ENCODE data around the gene KCTD20.
"Not testable (repeated sequence)": the region's sequence is repeated elsewhere in the genome, so short reads cannot be mapped to it uniquely, and the experiment has no call there.

KCTD20 gene

DNA sequence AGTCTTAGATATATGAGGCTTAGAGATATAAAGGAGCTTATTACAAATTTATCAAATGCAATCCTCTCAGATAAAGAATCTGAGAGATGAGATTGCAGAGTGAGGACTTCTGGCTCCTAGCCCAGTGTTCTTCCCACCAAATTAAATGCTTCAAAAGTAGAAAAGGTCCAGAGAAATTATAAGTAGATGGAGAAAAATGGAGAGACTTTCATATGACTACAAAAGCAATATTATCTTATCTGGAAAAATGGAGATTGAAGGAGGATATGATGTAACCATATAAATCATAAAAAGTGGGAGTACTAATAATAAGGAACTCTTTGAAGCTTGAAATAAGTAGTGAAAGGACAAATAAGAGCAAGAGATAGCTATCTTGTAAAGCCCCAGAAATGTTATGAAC lies 2.8 kb downstream of the KCTD20 start:
- no peak for DNase-seq

DNA sequence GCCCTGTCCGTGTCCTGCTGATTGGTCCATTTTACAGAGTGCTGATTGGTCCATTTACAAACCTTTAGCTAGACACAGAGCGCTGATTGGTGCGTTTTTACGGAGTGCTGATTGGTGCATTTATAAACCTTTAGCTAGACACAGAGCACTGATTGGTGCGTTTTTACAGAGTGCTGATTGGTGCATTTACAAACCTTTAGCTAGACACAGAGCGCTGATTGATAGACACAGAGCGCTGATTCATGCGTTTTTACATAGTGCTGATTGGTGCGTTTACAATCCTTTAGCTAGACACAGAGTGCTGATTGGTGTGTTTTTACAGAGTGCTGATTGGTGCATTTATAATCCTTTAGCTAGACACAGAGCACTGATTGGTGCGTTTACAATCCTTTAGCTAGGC lies 6.4 kb downstream of the KCTD20 start:
- not testable (repeated sequence) for DNase-seq

DNA sequence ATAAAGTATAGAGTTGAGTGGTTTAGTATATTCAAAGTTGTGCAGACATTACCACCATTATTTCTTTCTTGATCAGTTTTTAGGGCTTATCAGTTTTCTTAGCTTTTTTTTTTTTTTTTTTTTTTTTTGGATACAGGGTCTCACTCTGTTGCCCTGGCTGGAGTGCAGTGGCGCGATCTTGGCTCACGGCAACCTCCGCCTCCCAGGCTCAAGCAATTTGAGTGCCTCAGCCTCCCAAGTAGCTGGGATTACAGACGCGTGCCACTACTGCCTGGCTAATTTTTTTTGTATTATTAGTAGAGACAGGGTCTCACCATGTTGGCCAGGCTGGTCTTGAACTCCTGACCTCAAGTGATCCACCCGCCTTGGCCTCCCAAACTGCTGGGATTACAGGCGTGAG lies 10.1 kb downstream of the KCTD20 start:
- not testable (repeated sequence) for DNase-seq

DNA sequence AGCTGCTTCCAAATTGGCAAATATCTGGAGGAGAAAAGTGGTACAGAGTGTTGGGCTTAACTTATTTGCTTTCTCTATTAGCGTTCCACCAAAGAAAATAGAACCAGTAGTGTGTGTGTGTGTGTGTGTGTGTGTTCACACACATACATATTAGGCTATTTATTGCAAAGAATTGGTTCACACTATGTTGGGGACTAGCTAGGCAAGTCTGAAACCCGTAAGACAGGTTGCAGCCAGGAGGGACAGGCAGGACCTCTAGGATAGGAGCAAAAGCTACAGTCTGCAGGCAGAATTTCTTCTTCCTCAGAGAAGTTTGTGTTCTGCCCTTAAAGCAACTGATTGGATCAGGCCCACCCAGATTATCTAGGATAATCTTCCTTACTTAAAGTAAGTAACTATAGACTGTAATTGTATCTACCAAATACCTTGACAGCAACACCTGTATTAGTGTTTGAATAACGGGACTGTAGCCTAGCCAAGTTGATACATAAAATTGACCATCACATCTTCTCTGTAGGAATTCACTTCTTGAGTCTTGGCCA lies 12.8 kb downstream of the KCTD20 start:
- DNase-seq: no peak

DNA sequence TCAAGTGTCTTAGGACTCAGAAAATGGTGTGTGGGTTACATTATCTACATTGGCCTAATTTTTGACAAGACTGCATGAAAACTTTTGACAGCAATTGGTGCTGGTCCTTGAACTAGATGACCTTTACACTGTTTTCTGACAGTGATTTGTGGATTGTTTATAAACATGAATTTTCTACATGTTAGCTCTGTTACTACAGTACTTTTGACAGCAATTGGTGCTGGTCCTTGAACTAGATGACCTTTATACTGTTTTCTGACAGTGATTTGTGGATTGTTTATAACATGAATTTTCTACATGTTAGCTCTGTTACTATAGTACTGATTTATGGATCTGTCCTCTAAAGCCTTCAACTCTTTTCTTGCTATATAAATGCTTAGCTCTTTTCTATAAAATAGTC lies 16.7 kb downstream of the KCTD20 start:
- DNase-seq: no peak

DNA sequence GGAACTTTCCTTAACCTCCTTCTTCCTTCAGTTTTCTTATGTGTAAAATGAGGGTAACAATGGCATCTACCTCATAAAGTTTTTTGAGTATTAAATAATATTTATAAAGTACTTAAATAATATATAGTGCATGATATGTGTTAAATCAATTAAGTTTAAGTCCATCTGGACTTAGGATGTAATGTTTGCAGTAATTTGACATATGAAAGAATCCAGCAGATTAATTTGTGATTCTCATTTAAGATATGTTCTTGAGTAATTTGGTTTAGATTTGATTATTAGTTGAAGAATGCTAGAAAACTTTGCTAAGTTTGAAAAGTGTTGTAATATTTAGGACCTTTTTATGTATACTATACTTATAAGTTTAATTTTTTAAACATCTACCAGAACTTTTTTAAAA lies 18.1 kb downstream of the KCTD20 start:
- DNase-seq: no peak

DNA sequence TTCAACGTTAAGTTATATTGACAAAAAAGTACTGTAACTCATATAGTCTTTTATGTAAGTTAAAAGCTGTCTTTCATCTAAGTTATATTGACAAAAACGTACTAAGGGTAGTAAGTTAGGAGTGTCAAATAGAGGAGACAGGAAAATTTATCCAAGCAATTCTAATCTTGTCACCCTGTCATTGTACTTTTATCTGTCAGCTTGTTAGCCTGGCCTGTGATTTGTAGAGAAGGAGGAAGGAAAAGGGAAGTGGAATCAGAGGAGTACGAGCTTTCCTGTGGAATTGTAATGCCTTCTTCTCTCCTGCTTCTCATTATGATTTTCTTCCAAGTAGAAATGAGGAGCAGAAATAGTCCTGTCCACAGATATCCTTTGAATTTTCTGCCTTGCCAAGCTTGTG lies 18.8 kb downstream of the KCTD20 start:
- DNase-seq: no peak

DNA sequence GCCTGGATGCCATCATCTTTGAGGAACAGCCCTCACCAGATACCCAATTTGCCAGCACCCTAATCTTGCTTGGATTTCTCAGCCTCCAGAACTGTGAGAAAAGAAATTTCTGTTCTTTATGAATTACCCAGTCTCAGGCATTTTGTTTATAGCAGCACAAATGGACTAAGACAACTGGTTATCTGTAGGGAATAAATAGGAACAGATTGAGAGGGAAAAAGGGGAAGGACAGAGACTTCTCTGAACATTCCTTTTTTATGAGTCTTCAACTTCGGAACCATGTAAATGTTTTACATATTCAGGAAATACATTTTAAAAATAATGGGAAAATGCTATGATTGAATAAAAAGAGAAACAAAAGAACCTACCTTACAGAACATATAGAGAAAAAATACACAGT lies 20.9 kb downstream of the KCTD20 start:
- DNase-seq: no peak

DNA sequence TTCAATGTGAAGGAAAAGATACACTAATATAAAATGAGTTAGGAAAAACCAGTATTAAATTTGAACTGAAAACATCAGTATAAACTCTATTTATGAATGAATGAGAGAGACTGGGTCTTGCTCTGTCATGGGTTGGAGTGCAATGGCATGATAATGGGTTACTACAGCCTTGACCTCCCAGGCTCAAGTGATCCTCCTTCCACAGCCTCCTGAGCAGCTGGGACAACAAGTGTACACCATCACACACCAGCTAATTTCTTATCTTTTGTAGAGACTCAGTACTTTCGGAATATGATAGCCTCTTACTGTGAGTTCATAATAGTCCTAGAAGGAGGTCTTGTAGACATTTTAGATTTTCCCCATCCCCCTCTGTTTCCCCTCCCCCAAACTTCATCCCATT lies 21.4 kb downstream of the KCTD20 start:
- DNase-seq: no peak

DNA sequence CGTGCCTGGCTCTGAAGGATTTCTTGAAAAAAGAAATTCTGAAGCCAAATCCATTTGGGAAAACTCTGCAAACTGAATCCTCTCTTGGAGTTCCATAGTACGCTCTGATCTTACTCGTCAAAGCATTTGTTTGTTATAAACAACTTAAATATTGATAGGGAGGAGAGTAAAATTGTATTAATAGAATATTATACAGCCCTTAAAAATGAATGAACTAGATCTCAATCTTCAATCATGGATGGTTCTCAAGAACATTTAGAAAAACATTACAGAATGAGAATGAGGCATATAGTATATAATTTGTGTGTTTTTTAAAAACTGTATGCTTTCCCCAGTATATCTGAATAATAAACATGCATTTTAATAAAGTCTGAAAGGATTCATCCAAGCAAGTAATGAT lies 24.8 kb downstream of the KCTD20 start:
- no peak for DNase-seq

DNA sequence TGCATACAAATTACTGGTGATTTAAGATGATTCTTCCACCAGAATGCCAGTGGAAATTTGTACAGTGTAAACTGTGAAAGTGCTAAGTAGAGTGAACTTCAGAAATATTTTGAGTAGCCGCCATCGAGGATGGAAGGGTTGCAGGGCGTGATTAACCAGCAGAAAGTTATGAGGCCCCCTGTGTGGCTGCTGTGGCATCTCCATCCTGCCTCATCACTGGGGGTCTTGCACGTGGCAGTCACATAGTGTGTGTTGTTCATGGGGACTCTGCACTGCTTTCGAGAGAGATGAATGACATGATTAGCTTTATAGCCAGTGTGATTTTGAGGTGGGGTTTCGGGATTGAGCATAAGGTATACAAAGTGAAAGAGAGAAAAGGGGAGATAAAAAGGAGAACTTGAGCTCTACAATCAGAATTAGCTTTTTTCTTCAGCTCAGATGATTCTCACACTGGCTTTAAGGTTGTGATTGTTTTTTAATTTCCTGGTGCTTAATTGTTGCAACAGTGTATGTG lies 26.4 kb downstream of the KCTD20 start:
- no peak for DNase-seq

DNA sequence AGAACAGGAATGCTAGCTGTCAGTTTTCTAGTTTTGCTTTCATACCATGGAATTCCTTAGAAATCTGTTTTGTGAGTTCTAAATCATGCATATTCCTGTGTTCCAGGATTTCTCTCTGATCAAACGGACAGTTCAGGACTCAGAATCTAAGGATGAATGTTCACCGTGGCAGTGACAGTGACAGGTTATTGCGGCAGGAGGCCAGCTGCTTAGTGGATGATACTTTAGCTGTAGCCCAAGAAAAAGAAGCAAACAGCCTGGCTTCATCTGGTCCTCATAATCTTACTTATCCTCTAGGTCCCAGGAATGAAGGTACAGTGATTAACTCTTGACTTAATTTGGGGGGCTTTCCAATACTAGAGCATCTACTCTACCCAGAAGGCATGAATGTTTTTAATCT lies 27.1 kb downstream of the KCTD20 start:
- no peak for DNase-seq

DNA sequence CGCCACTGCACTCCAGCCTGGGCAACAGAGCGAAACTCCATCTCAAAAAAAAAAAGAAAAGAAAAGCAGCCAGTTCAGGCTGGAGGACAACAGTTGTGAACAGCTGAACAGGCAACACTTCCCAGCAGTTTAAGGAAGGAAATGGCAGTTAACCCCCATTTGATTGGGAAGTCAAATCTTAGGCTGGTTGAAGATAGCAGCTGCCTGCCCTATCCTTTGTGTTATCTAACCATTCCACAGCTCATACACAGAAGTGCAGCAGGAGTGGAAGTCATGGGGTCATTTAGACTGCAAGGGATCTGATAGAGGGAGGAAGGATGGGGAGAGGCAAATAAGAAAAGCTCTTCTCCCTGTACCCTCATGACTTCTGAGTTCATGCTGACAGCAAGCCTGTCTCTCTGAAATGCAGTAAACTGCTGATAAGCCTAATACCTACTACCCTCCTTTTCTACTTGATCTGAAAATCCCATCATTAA lies 35.3 kb downstream of the KCTD20 start:
- DNase-seq: no peak

DNA sequence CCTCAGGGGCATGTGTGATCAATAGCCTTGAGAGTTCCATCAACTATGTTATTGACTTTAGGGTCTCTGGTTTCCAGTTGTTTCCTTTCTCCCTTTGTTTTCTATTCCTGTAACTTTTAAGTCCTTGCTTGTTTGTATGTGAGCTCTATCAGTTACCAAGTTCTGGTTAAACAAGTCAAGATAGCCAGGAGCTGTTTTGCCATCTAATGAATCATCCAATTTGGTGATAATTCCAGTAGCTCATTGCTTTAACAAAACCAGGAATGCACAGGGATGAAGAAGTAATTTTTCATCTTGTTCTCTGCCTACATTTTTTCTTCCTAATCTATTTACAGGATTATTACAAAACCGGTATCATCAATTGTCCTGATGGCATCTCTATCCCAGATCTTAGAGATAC lies 36.5 kb downstream of the KCTD20 start:
- DNase-seq: no peak

DNA sequence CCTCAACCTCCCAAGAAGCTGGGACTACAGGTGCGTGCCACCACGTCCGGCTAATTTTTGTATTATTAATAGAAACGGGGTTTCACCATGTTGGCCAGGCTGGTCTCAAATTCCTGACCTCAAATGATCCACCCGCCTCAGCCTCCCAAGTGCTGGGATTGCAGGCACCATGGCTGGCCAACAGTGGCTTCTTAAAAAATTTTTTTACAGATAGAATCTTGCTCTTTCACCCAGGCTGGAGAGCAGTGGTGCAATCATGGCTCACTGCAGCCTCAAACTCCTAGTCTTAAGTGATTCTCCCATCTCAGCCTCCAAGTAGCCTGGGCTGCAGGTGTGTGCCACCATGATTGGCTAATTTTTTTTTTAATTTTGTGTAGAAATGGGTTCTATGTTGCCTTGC lies 40.5 kb downstream of the KCTD20 start:
- not testable (repeated sequence) for DNase-seq

DNA sequence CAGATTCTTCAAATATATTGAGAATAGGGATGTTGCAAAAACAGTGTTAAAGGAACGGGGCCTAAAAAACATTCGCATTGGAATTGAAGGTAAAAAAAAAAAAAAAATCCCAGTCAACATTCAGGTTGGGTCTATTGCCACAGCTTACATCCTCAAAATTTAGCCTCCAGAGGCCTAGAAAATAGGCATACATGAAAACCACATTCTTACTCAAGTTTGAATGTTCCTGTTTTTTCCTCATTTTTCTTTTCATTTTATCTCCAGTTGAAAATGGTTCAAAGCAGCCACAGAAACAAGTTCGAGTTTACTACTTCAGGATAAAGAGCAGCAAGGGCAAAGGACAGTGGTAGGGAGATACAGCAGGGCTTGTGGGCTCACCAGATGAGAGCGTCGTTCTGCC lies 41.9 kb downstream of the KCTD20 start:
- DNase-seq: no peak

DNA sequence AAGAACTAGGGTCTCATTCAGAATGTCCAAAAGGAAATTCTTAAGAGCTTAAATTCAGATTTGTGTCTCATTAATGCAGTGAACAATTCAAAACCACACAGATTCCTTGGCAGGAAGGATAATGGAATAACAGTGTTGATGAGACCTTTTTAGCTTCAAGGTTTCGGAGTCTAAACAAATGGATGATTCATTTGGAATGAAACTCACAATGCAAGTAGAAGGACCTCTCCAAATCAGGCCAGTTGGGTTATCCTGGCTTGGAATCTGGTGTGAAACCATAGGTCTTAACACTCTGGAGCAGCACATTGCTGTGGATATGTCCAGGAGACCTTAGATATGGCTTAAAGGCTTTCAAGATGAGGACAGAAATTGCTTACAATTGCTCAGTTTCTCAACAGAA lies 44.9 kb downstream of the KCTD20 start:
- DNase-seq: no peak

DNA sequence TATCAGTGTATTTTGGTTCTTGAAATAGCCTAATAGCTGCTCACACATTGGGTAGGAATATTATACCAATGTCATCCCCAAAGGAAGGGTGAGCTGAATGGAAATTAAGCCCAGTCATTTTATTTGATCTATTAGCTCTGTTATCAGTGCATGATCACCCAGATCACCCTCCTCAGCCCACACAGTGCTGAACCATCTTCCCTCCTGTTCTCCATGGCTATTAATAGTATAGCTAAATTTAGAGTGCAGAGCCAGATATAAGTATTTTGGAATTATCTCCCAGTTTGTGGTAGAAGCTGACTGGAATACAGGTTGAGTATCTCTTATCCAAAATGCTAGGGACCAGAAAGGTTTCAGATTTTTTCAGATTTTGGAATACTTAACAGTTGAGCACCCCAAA lies 45.4 kb downstream of the KCTD20 start:
- no peak for DNase-seq

DNA sequence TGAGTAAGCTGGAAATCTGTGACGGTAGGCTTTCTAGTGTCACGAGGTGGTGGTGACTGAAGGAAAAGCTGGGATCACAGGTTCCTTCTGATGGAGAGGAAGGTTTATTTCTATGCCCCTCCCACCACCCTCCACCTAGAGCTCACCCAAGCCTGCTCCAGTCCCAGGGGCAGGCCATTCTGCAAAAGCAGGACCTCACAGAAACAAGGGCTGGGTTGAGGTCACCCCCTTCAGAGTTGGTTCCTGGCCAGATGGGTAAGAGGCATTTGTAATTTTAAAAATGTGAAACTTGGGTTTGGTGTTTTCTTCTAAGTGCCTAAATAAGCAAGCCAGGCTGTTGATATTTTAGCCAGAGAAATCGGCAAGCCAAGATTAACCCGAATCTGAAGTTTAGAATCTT lies 46.6 kb downstream of the KCTD20 start:
- DNase-seq: no peak

DNA sequence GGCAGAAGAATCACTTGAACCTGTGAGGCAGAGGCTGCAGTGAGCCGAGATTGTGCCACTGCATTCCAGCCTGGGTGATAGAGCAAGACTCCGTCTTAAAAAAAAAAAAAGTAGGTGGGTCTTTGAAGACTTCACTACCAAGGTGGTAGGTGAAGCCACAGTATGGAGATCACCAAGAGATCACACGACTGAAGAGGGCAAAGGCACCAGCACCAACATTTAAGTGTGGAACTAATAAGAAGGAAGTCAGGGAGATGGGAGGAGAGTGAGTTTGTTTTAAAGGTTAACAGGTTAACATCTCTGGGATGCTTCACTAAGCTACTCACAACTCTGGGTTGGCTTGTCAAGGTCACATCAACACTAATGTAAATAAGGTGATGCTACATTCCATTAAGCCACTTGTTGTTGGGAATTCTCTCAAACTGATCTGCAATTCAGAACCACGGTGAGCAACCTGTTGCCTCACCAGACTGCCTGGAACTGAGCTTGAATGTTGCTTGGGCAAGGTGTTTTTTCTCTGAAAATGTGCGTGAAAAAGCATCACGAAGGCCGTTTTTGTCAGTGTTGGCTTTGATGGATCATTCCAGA lies 48.7 kb downstream of the KCTD20 start:
- DNase-seq: no peak

DNA sequence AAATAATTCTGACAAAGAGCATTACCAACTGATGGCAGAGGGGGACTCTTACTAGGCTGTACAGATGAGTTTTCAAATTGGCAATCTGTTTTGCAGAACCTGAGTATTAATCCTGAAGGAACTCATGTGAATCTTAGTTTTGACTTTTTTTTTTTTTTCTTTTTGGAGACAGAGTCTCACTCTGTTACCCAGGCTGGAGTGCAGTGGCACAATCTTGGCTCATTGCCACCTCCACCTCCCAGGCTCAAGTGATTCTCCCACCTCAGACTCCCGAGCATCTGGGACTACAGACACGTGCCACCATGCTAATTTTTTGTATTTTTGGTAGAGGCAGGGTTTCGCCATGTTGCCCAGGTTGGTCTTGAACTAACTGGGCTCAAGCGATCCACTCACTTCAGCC lies 49.3 kb downstream of the KCTD20 start:
- DNase-seq: no peak

DNA sequence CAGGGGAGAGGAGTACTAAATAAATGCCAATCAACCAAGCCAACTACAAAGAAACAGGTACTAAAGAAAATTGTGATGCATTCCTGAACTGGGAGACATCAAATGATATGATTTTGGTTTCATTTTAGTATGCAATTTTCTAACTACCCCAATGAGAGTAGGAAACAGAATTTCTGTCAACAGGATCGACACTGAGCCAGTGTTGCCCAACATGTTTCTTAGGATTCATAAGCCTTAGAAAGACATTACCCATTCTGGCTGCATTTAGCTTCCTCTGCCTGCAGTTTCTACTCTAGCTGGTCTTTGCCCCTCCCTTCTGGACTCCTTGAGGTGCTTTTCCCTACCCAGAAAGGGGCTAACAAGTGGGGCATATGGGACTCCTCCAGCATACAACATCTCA lies 49.8 kb downstream of the KCTD20 start:
- DNase-seq: no peak

DNA sequence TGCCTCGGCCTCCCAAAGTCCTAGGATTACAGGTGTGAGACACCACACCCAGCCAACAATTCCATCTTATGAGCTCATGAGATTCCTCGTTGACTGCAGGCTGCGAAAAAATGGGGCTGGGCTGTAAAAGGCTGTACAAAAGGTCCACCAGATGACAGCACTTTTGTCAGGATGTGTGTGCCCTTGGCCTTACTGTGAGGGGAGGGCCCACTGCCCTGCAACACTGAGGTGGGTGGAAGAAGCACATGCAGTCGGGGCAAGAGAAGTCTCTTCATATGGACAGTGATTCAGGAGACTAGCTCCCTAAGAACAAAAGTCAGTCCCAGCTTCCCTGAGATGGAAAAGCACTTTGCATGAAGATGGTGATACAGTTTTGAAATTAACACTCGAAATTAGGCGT lies 50.5 kb downstream of the KCTD20 start:
- no peak for DNase-seq

DNA sequence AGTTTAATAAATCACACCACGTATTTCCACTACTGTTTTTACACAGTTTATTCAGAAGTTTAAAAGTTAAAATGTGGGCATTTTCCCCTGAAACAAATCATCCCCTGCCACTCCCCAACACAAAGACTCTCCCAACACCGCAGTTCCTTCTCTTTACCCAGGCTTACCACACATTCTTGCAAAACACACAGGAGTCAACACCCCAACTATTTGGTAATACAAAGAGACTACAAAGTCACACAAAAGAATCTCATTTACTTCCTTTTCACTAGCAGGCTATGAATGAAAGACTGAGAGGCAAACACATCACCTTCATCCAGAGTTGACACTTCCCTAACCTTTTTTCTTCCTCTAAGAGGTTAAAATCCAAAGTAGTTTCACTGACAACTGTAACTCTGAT lies 51.1 kb downstream of the KCTD20 start:
- DNase-seq: no peak

DNA sequence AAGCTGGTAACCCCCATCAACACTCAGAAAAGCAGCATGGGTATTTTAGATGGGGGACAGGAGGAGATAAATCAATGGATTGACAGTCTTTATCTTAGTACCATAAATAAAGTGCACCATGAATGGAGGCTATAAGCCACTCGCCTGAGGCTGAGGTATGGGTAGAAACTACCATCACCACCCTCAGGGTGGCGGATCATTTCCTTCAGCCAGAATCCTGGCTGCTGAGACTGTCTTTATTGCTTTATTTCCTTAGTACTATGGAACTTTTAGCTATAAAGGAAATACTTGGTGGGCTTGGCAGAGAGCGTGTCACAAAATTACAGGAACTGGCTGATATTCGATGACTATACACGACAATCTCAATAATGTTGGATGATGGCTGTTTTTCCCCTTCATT lies 52.3 kb downstream of the KCTD20 start:
- no peak for DNase-seq

All from T1000 (cell line).